ENCODE measurements around the gene TPCN2.

TPCN2 gene

DNA sequence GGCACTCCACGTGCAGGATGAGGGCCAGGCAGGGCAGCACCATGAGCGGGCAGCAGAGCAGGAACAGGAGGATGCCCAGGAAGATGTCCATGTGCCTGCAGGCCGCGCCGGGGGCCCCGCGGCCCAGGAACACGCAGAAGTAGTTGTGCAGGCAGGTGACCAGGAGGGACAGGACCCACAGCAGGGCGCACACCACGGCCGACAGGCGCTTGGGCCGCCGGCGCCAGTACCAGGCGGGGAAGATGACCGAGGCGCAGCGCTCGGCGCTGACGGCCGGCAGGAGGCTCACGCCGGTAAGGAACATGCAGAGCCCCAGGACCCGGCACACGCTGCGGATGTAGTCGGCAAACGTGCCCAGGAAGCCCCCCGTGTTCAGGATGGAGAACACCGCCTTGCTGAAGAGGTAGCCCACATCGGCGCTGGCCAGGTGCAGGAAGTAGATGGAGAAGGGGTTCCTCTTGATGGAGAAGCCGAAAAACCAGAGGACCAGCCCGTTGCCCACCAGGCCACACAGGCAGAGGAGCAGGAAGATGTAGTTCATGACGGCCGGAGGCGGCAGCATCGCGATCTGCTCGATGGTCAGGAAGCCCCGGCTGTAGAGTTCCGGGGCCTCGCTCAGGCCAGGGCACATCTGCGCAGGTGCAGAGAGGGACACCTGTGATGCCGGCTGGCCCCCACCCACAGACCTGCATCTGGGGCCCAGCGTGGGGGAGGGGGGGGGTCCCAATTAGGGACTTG is 42.9 kb upstream of the TPCN2 start:
- Histone ChIP-seq H3K4me2 (no peak overlapping the region), H2AFZ (ENCODE audit: low read depth) (no peak overlapping the region), H3K9ac (no peak overlapping the region), H3K4me3 (IDR thresholded peaks at IDR 0.05; ENCODE audit: insufficient read depth, low read depth, low read length) (no peak overlapping the region), H4K20me1 (ENCODE audit: insufficient read depth) (no peaks in the 10 kb centered on the region), H3K4me1 (ENCODE audit: low read depth, poor library complexity, severe bottlenecking) (no peaks in the 10 kb centered on the region), H3K36me3 (ENCODE audit: insufficient read depth) (no peaks in the 10 kb centered on the region), H3K79me2 (ENCODE audit: insufficient read depth, low read depth) (no peaks in the 10 kb centered on the region), H3K27me3 (ENCODE audit: insufficient read depth, low read depth) (peaks cover 75% of the 10 kb centered on the region), H3K27ac (no peak overlapping the region)
- TF ChIP-seq, protein P1, sequence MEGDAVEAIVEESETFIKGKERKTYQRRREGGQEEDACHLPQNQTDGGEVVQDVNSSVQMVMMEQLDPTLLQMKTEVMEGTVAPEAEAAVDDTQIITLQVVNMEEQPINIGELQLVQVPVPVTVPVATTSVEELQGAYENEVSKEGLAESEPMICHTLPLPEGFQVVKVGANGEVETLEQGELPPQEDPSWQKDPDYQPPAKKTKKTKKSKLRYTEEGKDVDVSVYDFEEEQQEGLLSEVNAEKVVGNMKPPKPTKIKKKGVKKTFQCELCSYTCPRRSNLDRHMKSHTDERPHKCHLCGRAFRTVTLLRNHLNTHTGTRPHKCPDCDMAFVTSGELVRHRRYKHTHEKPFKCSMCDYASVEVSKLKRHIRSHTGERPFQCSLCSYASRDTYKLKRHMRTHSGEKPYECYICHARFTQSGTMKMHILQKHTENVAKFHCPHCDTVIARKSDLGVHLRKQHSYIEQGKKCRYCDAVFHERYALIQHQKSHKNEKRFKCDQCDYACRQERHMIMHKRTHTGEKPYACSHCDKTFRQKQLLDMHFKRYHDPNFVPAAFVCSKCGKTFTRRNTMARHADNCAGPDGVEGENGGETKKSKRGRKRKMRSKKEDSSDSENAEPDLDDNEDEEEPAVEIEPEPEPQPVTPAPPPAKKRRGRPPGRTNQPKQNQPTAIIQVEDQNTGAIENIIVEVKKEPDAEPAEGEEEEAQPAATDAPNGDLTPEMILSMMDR (conservative IDR thresholded peaks at IDR 0.05; ENCODE audit: low read depth, low read length) = no peak

DNA sequence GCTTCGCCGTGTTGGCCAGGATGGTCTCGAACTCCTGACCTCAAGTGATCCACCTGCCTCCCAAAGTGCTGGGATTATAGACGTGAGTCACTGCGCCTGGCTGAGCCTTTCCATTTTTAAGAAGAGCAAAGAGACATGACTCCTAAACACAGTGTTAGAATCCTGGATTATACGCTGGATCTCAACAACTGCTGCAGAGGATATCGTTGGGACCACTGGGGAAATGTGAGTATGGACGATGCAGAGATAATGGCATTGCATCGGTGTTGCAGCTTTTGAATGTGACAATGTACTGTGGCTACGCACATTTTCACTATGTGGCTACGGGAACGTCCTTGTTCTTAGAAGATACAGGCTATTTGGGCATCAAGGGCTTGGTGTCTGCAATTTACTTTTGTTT is 41.9 kb upstream of the TPCN2 start:
- no peaks in the 10 kb centered on the region for H3K36me3 ChIP-seq (ENCODE audit: insufficient read depth)

DNA sequence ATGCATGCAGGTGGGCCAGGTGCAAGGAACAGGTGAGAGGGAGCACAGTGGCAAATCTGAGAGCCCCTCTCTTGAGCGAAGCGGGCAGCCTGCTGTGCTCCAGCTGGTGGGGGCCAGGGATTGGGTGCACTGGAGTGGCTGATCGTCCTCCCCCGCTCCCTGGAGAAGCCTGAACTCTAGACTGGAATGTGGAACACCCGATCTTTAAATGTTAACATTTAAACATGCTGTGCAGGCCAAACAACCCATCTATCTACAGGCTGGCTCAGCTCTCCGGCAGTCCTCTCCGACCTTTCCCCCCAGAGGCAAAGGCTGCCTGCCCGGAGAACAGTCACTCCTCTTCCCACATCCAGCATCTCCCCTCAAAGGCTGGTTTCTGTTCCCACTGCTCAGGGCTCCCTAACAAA is 40.8 kb upstream of the TPCN2 start:
- Histone ChIP-seq H2AFZ (ENCODE audit: low read depth) (no peak overlapping the region), H3K79me2 (ENCODE audit: insufficient read depth, low read depth) (no peaks in the 10 kb centered on the region), H3K4me3 (IDR thresholded peaks at IDR 0.05; ENCODE audit: insufficient read depth, low read depth, low read length) (no peak overlapping the region), H3K4me2 (no peak overlapping the region), H3K27me3 (ENCODE audit: insufficient read depth, low read depth) (peaks cover 81% of the 10 kb centered on the region), H3K4me1 (ENCODE audit: low read depth, poor library complexity, severe bottlenecking) (no peaks in the 10 kb centered on the region), H3K36me3 (ENCODE audit: insufficient read depth) (no peaks in the 10 kb centered on the region), H3K27ac (no peak overlapping the region), H3K9ac (no peak overlapping the region), H4K20me1 (ENCODE audit: insufficient read depth) (no peaks in the 10 kb centered on the region)
- TF ChIP-seq, protein P1 (conservative IDR thresholded peaks at IDR 0.05; ENCODE audit: low read depth, low read length) = no peak

More for the DNA sequence above, 41.9 kb upstream of the TPCN2 start:
- H3K4me3 ChIP-seq (IDR thresholded peaks at IDR 0.05; ENCODE audit: insufficient read depth, low read depth, low read length) = no peak overlapping the region
- H2AFZ ChIP-seq (ENCODE audit: low read depth) = no peak overlapping the region
- H3K9ac ChIP-seq = no peak overlapping the region
- peaks cover 81% of the 10 kb centered on the region for H3K27me3 ChIP-seq (ENCODE audit: insufficient read depth, low read depth)
- TF ChIP-seq, protein P1 (conservative IDR thresholded peaks at IDR 0.05; ENCODE audit: low read depth, low read length) = no peak
- H3K4me1 ChIP-seq (ENCODE audit: low read depth, poor library complexity, severe bottlenecking) = no peaks in the 10 kb centered on the region
- H3K27ac ChIP-seq = no peak overlapping the region
- no peak overlapping the region for H3K4me2 ChIP-seq
- H3K79me2 ChIP-seq (ENCODE audit: insufficient read depth, low read depth) = no peaks in the 10 kb centered on the region
- H4K20me1 ChIP-seq (ENCODE audit: insufficient read depth) = no peaks in the 10 kb centered on the region

DNA sequence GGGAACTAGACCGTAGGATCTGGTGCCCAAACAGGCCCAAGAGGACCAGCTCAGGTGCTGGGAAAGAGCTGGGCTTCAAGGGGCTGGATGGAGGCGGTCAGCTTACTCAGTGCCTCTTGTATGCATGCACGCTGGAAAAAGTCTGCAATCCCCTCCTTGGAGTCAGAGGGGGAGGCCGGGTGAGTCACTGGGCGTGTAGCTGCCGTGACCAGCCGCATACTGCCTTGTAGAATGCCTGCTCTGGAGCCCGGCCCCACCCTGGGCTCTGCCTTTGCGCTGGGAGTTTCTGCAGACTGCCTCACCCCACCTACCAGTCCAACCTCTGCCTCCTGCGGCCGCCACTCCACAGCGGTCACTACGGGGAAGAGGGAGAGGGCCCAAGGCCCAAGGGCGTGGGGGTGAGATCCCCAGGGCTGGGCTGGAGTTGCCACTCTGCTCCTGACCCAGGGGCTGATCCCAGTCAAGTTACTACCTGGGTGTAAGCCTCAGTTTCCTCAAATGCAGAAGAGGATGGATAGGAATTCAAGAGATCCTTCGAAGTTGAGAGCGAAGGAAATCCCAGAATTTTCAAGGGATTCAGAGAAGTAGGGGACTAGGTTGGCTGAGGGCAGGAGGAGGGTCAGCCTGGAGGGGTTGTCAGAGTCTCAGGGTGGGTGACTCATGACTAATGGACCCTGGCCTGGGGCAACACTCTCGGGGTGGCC is 39.8 kb upstream of the TPCN2 start:
- no peak overlapping the region for H2AFZ ChIP-seq (ENCODE audit: low read depth)
- H3K4me2 ChIP-seq = no peak overlapping the region
- no peak overlapping the region for H3K27ac ChIP-seq
- TF ChIP-seq, protein P1 (conservative IDR thresholded peaks at IDR 0.05; ENCODE audit: low read depth, low read length) = no peak
- no peaks in the 10 kb centered on the region for H3K79me2 ChIP-seq (ENCODE audit: insufficient read depth, low read depth)
- no peaks in the 10 kb centered on the region for H3K4me1 ChIP-seq (ENCODE audit: low read depth, poor library complexity, severe bottlenecking)
- no peak overlapping the region for H3K4me3 ChIP-seq (IDR thresholded peaks at IDR 0.05; ENCODE audit: insufficient read depth, low read depth, low read length)
- H4K20me1 ChIP-seq (ENCODE audit: insufficient read depth) = no peaks in the 10 kb centered on the region
- no peak overlapping the region for H3K9ac ChIP-seq
- H3K27me3 ChIP-seq (ENCODE audit: insufficient read depth, low read depth) = peaks cover 80% of the 10 kb centered on the region
- H3K36me3 ChIP-seq (ENCODE audit: insufficient read depth) = no peaks in the 10 kb centered on the region

Data from KMS-11 (cell line).